Fibroblast of lung (primary cell): ENCODE data around the gene DDX47.

ENCODE experiments used
- EZH2 ChIP-seq: IDR thresholded peaks from 2 replicates; pipeline ENCODE4 v1.5.1; 2012; ENCODE audit warnings: low read length, control low read depth, mild to moderate bottlenecking; ENCODE audit errors: missing control alignments
- TF ChIP-seq, protein P1 (sequence below), 2 donors: IDR thresholded peaks in 1 of 2; conservative IDR thresholded peaks in 1 of 2; 1 replicate in 1 of 2; 2 replicates in 1 of 2; pipeline ENCODE4 v1.5.1; 2011 to 2012; ENCODE audit warnings: low read length in 2 of 2, control low read depth in 1 of 2, inconsistent platforms in 1 of 2, low read depth in 1 of 2, mild to moderate bottlenecking in 1 of 2

DNA sequence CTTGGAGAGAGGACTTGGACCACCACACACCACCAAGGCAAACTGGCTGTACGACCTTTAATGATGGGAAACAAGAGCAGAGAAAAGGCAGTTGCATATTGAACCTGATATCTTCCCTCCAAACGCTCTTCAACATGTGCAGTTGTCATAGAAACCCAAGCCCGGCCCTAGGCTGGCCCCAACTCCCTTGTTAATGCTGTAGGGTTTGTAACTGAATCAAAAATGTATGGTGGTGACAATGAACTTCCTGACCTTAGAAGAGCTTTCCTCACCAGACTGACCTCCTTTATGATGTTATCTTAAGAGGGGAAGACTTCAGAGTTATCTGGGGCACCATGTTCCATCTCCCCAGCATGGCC, 15.4 kb upstream of the DDX47 start:
- TF ChIP-seq EZH2 = no peak
- TF ChIP-seq, protein P1, sequence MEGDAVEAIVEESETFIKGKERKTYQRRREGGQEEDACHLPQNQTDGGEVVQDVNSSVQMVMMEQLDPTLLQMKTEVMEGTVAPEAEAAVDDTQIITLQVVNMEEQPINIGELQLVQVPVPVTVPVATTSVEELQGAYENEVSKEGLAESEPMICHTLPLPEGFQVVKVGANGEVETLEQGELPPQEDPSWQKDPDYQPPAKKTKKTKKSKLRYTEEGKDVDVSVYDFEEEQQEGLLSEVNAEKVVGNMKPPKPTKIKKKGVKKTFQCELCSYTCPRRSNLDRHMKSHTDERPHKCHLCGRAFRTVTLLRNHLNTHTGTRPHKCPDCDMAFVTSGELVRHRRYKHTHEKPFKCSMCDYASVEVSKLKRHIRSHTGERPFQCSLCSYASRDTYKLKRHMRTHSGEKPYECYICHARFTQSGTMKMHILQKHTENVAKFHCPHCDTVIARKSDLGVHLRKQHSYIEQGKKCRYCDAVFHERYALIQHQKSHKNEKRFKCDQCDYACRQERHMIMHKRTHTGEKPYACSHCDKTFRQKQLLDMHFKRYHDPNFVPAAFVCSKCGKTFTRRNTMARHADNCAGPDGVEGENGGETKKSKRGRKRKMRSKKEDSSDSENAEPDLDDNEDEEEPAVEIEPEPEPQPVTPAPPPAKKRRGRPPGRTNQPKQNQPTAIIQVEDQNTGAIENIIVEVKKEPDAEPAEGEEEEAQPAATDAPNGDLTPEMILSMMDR (conservative IDR thresholded peaks at IDR 0.05 in 1 of 2, IDR thresholded peaks at IDR 0.05 in 1 of 2; ENCODE audit: low read depth in 1 of 2, low read length in 2 of 2) = no peak
